ENCODE results near the gene BEND2.
"Not testable (repeated sequence)": the region's sequence is repeated elsewhere in the genome, so short reads cannot be mapped to it uniquely, and the experiment has no call there.

The BEND2 gene

GRCh38 chrX:18220786-18221185, at the start of gene BEND2:
Gene BEND2, minus strand, starts transcription at chrX:18220886. Its CDS starts 136 bp downstream, at chrX:18220750.
- no peak for DNase-seq (ENCODE audit: low read depth)

DNA sequence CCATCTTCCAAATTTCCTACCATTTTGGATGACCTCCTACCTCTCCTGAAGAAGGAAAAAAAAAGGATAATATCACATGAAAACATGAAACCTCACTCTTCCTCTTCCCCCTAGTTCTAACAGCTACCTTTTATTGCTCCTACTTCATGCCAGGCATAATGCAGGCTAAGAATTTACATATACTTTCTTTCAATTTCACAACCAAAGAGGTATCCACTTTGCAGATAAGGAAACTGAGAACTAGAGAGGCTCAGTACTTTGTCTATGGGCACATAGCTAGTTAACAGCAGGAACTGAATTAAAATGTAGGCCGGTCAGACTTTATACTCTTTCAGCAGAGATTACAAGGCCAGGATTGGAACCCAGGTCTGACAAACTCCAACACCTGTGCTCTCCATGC, 34.4 kb upstream of the BEND2 start:
- no peak for DNase-seq (ENCODE audit: low read depth)

- DNase-seq (ENCODE audit: low read depth) = no peak
Observed at GRCh38 chrX:18252644-18253359, 32.1 kb upstream of the BEND2 start.

- DNase-seq (ENCODE audit: low read depth) = not testable (repeated sequence)
Observed at GRCh38 chrX:18229646-18230045, 9.0 kb upstream of the BEND2 start.

GRCh38 chrX:18228069-18228468, 7.4 kb upstream of the BEND2 start:
- DNase-seq (ENCODE audit: low read depth) = no peak

DNA sequence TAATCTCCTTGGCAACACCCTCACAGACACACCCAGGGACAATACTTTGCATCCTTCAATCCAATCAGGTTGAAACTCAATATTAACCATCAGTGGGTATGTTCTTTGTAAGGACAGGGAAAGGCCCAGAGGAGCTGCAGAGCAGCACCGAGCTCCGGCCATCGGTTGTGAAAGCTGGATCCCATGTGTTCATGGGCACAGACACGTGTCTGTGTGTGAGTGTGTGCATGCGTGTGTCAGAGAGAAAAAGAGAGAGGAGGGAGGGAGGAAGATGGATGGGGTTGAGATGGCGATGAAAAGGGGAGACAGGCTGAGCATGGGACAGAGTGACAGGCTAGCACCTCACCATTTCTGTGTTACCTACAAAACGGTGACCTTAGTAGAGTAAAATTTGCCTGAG, 6.8 kb upstream of the BEND2 start:
- no peak for DNase-seq (ENCODE audit: low read depth)

- DNase-seq (ENCODE audit: low read depth) = no peak
Observed at GRCh38 chrX:18210470-18210869, 10.2 kb downstream of the BEND2 start.

DNA sequence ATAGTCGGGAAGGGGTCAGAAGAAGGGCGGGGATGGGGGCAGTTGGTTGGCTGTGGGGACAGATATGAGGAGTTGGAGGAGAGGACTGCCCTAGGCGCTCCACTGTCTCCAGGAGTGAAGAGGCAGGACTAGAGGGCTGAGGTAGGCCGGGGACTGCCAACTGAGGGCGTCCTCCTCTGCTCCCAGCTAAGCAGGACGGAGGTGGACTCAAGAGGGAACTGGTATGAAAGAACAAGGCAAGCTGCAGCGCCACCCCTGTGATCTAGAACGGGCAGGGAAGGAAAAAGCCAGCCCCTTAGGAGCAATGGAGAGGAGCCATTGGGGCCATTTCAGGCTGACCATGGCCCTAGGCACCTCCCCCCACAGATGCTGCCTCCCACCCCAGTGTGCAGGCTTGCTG, 14.0 kb downstream of the BEND2 start:
- DNase-seq (ENCODE audit: low read depth) = no peak

DNA sequence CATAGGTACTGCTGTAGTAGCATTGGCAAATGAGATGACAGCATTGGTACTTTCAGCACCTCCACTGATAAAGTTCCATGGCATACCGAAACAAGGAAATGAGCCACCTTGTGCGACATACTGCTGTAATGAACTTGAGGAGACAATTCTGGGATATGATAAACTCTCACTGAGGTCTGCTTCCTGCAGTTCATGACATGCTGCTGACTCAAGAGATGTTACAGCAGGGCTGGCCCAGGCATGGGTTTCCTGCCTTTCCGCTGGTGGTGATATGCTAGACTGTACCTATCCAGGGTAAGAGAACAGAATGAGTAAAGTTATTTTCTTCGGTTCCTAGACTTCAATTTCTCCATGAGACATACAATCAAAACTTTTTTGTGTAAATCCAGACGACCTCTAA, 17.1 kb downstream of the BEND2 start:
- DNase-seq (ENCODE audit: low read depth) = no peak

DNA sequence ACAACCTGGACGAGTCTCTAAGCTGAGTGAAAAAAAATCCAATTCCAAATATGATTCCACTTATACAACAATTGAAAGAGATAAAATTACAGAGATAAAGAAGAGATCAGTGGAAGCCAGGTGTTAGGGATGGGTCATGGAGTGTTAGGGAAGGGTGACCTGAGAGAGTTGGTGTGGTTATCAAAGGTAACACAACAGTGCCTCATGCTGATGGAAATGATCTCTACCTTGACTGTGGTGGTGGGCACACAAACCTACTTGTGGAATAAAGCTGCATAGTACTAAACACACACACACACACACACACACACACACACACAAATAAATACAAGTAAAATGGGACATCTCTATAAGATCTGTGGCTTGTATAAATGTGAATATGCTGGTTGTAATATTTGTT, 26.0 kb downstream of the BEND2 start:
- no peak for DNase-seq (ENCODE audit: low read depth)

- no peak for DNase-seq (ENCODE audit: low read depth)
Observed at GRCh38 chrX:18179446-18179845, 41.2 kb downstream of the BEND2 start.

GRCh38 chrX:18174971-18175370, 45.7 kb downstream of the BEND2 start:
- no peak for DNase-seq (ENCODE audit: low read depth)

DNA sequence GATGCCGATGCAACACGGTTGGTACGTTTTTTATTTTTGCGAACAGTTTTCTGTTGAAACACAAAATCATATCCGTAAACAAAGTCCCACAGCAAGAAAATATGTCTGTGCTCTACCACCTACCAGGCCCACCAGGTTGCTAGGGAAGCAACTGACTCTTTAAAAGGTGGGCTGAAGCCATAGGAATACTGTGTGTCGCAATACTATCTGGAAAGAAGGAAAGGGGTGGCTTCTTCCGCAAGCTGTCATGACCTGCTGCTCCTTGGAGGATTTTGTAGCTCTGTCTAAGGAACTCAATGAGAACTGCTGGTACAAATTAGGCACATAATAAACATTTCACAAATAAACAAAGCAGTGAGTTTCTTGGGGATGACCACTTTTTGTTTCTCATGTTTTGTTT, 46.5 kb downstream of the BEND2 start:
- DNase-seq (ENCODE audit: low read depth) = no peak

GRCh38 chrX:18173494-18174180, 47.0 kb downstream of the BEND2 start:
- DNase-seq (ENCODE audit: low read depth) = no peak

- DNase-seq (ENCODE audit: low read depth) = no peak
Observed at GRCh38 chrX:18172970-18173369, 47.7 kb downstream of the BEND2 start.

GRCh38 chrX:18170910-18171309, 49.8 kb downstream of the BEND2 start:
- DNase-seq (ENCODE audit: low read depth) = no peak

DNA sequence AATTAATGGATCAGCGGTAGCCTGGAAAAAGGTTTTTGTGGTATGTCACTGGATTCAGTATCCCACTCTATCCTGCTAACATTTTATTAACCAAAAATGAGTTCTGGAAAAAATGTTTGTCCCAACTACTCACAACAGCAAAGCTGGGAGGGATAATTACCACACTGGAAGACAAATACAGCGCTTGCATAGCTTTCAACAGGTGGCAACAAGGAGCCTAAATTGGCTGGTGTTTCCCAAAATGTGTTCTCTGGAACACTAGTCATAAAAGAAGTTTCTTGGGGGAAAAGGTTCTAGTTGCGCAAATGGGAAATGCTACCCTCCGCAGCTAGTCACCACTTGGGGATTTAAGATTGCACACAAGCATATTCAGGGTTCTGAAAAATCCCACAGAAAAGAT, 54.6 kb downstream of the BEND2 start:
- no peak for DNase-seq (ENCODE audit: low read depth)

- DNase-seq (ENCODE audit: low read depth) = no peak
Observed at GRCh38 chrX:18160369-18160768, 60.3 kb downstream of the BEND2 start.

DNA sequence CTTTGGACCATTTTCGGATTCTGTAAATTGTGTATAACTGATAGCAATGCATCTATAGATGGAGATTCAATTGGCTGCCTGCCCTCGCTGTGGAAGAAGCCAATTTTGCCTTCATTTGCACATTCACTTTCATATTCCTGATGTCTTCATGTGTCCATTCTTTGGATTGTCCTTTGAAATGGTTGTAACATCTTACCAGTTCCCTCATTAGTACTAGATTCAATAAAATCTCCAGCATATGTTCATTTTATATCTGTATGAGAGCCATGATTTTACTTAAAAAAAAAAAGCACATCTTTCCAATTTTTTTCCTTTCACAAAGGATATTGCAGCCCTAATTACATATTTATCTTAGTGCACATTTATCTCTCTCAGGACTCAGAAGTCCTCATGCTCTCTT, 61.7 kb downstream of the BEND2 start:
- DNase-seq (ENCODE audit: low read depth) = no peak

- DNase-seq (ENCODE audit: low read depth) = no peak
Observed at GRCh38 chrX:18151649-18152048, 69.0 kb downstream of the BEND2 start.

- no peak for DNase-seq (ENCODE audit: low read depth)
Observed at GRCh38 chrX:18151157-18151556, 69.5 kb downstream of the BEND2 start.

- no peak for DNase-seq (ENCODE audit: low read depth)
Observed at GRCh38 chrX:18149454-18149853, 71.2 kb downstream of the BEND2 start.

GRCh38 chrX:18146954-18147353, 73.7 kb downstream of the BEND2 start:
- DNase-seq (ENCODE audit: low read depth) = peak; percentile 3

- no peak for DNase-seq (ENCODE audit: low read depth)
Observed at GRCh38 chrX:18146009-18146408, 74.7 kb downstream of the BEND2 start.
